ENCODE data around the gene IGSF9. TPM values are rescaled to one million over a fixed set of nuclear protein-coding genes. Genes with fewer than 3 reads are reported as not detected.

The IGSF9 gene
- polyA plus RNA-seq, 1 donor from 2014 or later, result 11.8 TPM

- H3K27me3 ChIP-seq (ENCODE audit: insufficient read depth, low read depth, low read length), result no peaks in the 10 kb centered on the region
- no peak overlapping the region for H3K4me2 ChIP-seq (ENCODE audit: low read length)
- TF ChIP-seq CTCF (IDR thresholded peaks at IDR 0.05; ENCODE audit: poor library complexity, severe bottlenecking) (no peak), RAD21 (conservative IDR thresholded peaks at IDR 0.05) (no peak), REST (IDR thresholded peaks at IDR 0.05; ENCODE audit: borderline replicate concordance) (no peak), TAF1 (IDR thresholded peaks at IDR 0.05; ENCODE audit: low read depth) (no peak), EP300 (conservative IDR thresholded peaks at IDR 0.05; ENCODE audit: poor library complexity, severe bottlenecking) (no peak), EZH2 (IDR thresholded peaks at IDR 0.05; ENCODE audit: borderline replicate concordance, insufficient read depth, low read length, poor library complexity, severe bottlenecking) (no peak), SMC3 (conservative IDR thresholded peaks at IDR 0.05; ENCODE audit: poor library complexity) (no peak), MXI1 (conservative IDR thresholded peaks at IDR 0.05; ENCODE audit: poor library complexity, severe bottlenecking) (no peak), POLR2AphosphoS5 (IDR thresholded peaks at IDR 0.05) (no peak)
- peaks cover 2% of the 10 kb centered on the region for H3K79me2 ChIP-seq (replicated peaks; ENCODE audit: insufficient read depth, low read length)
- H3K9ac ChIP-seq (ENCODE audit: low read length), result no peak overlapping the region
- no peak overlapping the region for H3K4me3 ChIP-seq (ENCODE audit: low read length)
- no peak overlapping the region for H2AFZ ChIP-seq (ENCODE audit: low read depth, low read length)
- H4K20me1 ChIP-seq (ENCODE audit: insufficient read depth), result no peaks in the 10 kb centered on the region
- H3K9me3 ChIP-seq (ENCODE audit: low read length), result no peaks in the 10 kb centered on the region
- no peaks in the 10 kb centered on the region for H3F3A ChIP-seq (ENCODE audit: insufficient read depth, low read length, poor library complexity, severe bottlenecking)
- H3K36me3 ChIP-seq (ENCODE audit: insufficient read depth, low read length), result no peaks in the 10 kb centered on the region
- H3K27ac ChIP-seq (ENCODE audit: low read length), result no peak overlapping the region
- no peaks in the 10 kb centered on the region for H3K9me2 ChIP-seq (ENCODE audit: insufficient read depth, low read length)
These were observed 4.6 kb upstream of the IGSF9 start for GRCh38 chr1:159949981-159950381.

GRCh38 chr1:159949123-159949522 is 3.7 kb upstream of the IGSF9 start:
- Histone ChIP-seq H3K9me2 (ENCODE audit: insufficient read depth, low read length) (no peaks in the 10 kb centered on the region), H3K27ac (ENCODE audit: low read length) (no peak overlapping the region), H4K20me1 (ENCODE audit: insufficient read depth) (no peaks in the 10 kb centered on the region), H3K79me2 (replicated peaks; ENCODE audit: insufficient read depth, low read length) (peaks cover 10% of the 10 kb centered on the region), H3K27me3 (ENCODE audit: insufficient read depth, low read depth, low read length) (no peaks in the 10 kb centered on the region), H3K36me3 (ENCODE audit: insufficient read depth, low read length) (no peaks in the 10 kb centered on the region), H3K4me2 (ENCODE audit: low read length) (no peak overlapping the region), H2AFZ (ENCODE audit: low read depth, low read length) (no peak overlapping the region), H3K9ac (ENCODE audit: low read length) (no peak overlapping the region), H3F3A (ENCODE audit: insufficient read depth, low read length, poor library complexity, severe bottlenecking) (no peaks in the 10 kb centered on the region), H3K9me3 (ENCODE audit: low read length) (no peaks in the 10 kb centered on the region), H3K4me3 (ENCODE audit: low read length) (no peak overlapping the region)
- TF ChIP-seq EZH2 (IDR thresholded peaks at IDR 0.05; ENCODE audit: borderline replicate concordance, insufficient read depth, low read length, poor library complexity, severe bottlenecking) (no peak), SMC3 (conservative IDR thresholded peaks at IDR 0.05; ENCODE audit: poor library complexity) (no peak), CTCF (IDR thresholded peaks at IDR 0.05; ENCODE audit: poor library complexity, severe bottlenecking) (no peak), MXI1 (conservative IDR thresholded peaks at IDR 0.05; ENCODE audit: poor library complexity, severe bottlenecking) (no peak), TAF1 (IDR thresholded peaks at IDR 0.05; ENCODE audit: low read depth) (no peak), REST (IDR thresholded peaks at IDR 0.05; ENCODE audit: borderline replicate concordance) (no peak), EP300 (conservative IDR thresholded peaks at IDR 0.05; ENCODE audit: poor library complexity, severe bottlenecking) (no peak), POLR2AphosphoS5 (IDR thresholded peaks at IDR 0.05) (no peak), RAD21 (conservative IDR thresholded peaks at IDR 0.05) (no peak)

Measured in neural cell (in vitro differentiated cells).